Lung (tissue), 12 donors: ENCODE measurements around the gene PEX11B. TPM values are rescaled to one million over a fixed set of nuclear protein-coding genes. Genes with fewer than 3 reads are reported as not detected.
A peak's percentile ranks its signal among the peaks of the same experiment; 100 is the strongest.

ENCODE experiments used
- ATAC-seq: fragments of 200-7000 bp; cut with Tn5 transposase; one replicate; pipeline ENCODE4 v1.9.1; 2020; ENCODE audit warnings: moderate number of reproducible peaks; ENCODE audit not compliant: insufficient read depth, low FRiP score
- DNase-seq, 3 donors: peaks; one replicate each; pipeline ENCODE4 v3.0.0-alpha.2; 2013 to 2017
- H3K27ac ChIP-seq, 2 donors: one replicate each; pipeline ENCODE4 v1.5.1; 2013; ENCODE audit warnings: mild to moderate bottlenecking in 2 of 2, moderate library complexity in 2 of 2, control low read depth in 1 of 2, inconsistent platforms in 1 of 2, low read depth in 1 of 2, low read length in 1 of 2
- H3K27me3 ChIP-seq, 3 donors: one replicate each; pipeline ENCODE4 v1.5.1; 2013; ENCODE audit warnings: low read length in 2 of 3; ENCODE audit not compliant: control insufficient read depth in 3 of 3, insufficient read depth in 3 of 3
- H3K36me3 ChIP-seq, 4 donors: one replicate each; pipeline ENCODE4 v1.5.1; 2013; ENCODE audit warnings: low read length in 4 of 4, mild to moderate bottlenecking in 1 of 4, moderate library complexity in 1 of 4; ENCODE audit not compliant: control insufficient read depth in 4 of 4, insufficient read depth in 4 of 4
- H3K4me1 ChIP-seq, 5 donors: one replicate each; pipeline ENCODE4 v1.5.1; 2013; ENCODE audit warnings: low read length in 5 of 5, mild to moderate bottlenecking in 2 of 5, moderate library complexity in 1 of 5; ENCODE audit not compliant: control insufficient read depth in 5 of 5, insufficient read depth in 5 of 5
- H3K4me3 ChIP-seq: one replicate; pipeline ENCODE4 v1.5.1; 2013; ENCODE audit warnings: mild to moderate bottlenecking, control low read depth, moderate library complexity
- H3K9ac ChIP-seq, 2 donors: one replicate each; pipeline ENCODE4 v1.5.1; 2013; ENCODE audit warnings: low read length in 2 of 2, control low read depth in 1 of 2; ENCODE audit not compliant: insufficient read depth in 1 of 2
- H3K9me3 ChIP-seq, 4 donors: one replicate each; pipeline ENCODE4 v1.5.1; 2013; ENCODE audit warnings: low read length in 3 of 4, mild to moderate bottlenecking in 1 of 4, moderate library complexity in 1 of 4; ENCODE audit not compliant: control insufficient read depth in 4 of 4, insufficient read depth in 3 of 4
- WGBS, 2 donors: extraction: QIAGEN DNeasy Blood & Tissue Kit; methylation state at CpG; one replicate each; pipeline ENCODE4 v1.1.7; 2013; 5-methylcytosine and 5-hydroxymethylcytosine counted together
- polyA plus RNA-seq, 2 donors: library from polyadenylated mRNA; stranded (reverse); fragments of 200-250 nt; gene quantifications; one replicate each; pipeline ENCODE4 v1.2.1, GENCODE V29; 2013
- total RNA-seq, 2 donors: library from RNA; depleted of rRNA in 1 of 2; stranded (reverse); fragments of >200 nt in 1 of 2; gene quantifications; one replicate each; pipeline ENCODE4 v1.2.1, GENCODE V29; 2014 to 2021
- TF ChIP-seq, protein P1 (sequence below): IDR thresholded peaks from 2 replicates; pipeline ENCODE4 v1.5.1; 2012; ENCODE audit warnings: mild to moderate bottlenecking; ENCODE audit errors: control extremely low read depth, extremely low read depth
- donor health status: control.
- donor health status: control.
- donor health status: Bipolar disorder and iron deficiency.
- donor health status: healthy.
- donor health status: DM: yes; HTN: yes; CAD: no.

Gene PEX11B
- total and polyA plus RNA-seq, 4 donors, result 24.6 to 29.6 (median 26.8) TPM

- H3K4me1 ChIP-seq, result peaks cover 16 to 72% (median 23%) of the 10 kb centered on the region in 5 donors
- peaks cover 0 to 18% (median 4%) of the 10 kb centered on the region in 3 donors for H3K27me3 ChIP-seq
- H3K4me3 ChIP-seq, result no peak overlapping the region
- H3K9me3 ChIP-seq, result no peaks in the 10 kb centered on the region
- no peak for DNase-seq
- no peak for ATAC-seq
- no peak overlapping the region for H3K9ac ChIP-seq
- no peak overlapping the region for H3K27ac ChIP-seq
- H3K36me3 ChIP-seq, result peaks cover 0 to 3% (median 0%) of the 10 kb centered on the region in 4 donors
- TF ChIP-seq, protein P1, sequence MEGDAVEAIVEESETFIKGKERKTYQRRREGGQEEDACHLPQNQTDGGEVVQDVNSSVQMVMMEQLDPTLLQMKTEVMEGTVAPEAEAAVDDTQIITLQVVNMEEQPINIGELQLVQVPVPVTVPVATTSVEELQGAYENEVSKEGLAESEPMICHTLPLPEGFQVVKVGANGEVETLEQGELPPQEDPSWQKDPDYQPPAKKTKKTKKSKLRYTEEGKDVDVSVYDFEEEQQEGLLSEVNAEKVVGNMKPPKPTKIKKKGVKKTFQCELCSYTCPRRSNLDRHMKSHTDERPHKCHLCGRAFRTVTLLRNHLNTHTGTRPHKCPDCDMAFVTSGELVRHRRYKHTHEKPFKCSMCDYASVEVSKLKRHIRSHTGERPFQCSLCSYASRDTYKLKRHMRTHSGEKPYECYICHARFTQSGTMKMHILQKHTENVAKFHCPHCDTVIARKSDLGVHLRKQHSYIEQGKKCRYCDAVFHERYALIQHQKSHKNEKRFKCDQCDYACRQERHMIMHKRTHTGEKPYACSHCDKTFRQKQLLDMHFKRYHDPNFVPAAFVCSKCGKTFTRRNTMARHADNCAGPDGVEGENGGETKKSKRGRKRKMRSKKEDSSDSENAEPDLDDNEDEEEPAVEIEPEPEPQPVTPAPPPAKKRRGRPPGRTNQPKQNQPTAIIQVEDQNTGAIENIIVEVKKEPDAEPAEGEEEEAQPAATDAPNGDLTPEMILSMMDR, result no peak
Measured at GRCh38 chr1:145958734-145959133, 40.2 kb upstream of the PEX11B start.

- Histone ChIP-seq H3K36me3 (peaks cover 0 to 3% (median 0%) of the 10 kb centered on the region in 4 donors), H3K27ac (peak within 1 kb of the TSS; percentile 95 to 98), H3K27me3 (peaks cover 0 to 18% (median 4%) of the 10 kb centered on the region in 3 donors), H3K4me1 (peaks cover 12 to 61% (median 16%) of the 10 kb centered on the region in 5 donors), H3K9ac (peak within 1 kb of the TSS; percentile 17 to 96), H3K9me3 (no peaks in the 10 kb centered on the region), H3K4me3 (peak within 1 kb of the TSS; percentile 67)
- DNase-seq, result peak; percentile 97 to 99 (median 98)
- TF ChIP-seq, protein P1, result no peak
- WGBS, 2 donors, result 0 to 1% methylated on average over 60 of the region's 60 CpGs
- ATAC-seq, result peak; percentile 92
Measured at GRCh38 chr1:145957443-145958319, 39.2 kb upstream of the PEX11B start, which contains the start of gene LIX1L. TSS of gene LIX1L (minus strand) at chr1:145958017. CDS start at chr1:145957927, 90 bp downstream.

- ATAC-seq, result no peak
- peak; percentile 65 to 91 (median 89) for DNase-seq
- 13 to 16% methylated on average over 3 of the region's 3 CpGs for WGBS, 2 donors
Measured at GRCh38 chr1:145956781-145957442, 38.4 kb upstream of the PEX11B start.

More at GRCh38 chr1:145956781-145957442, 38.4 kb upstream of the PEX11B start:
- TF ChIP-seq, protein P1, result no peak
- Histone ChIP-seq H3K4me3 (peak overlapping the region; percentile 30), H3K9ac (peak overlapping the region; percentile 17 to 96), H3K9me3 (no peaks in the 10 kb centered on the region), H3K36me3 (peaks cover 0 to 6% (median 1%) of the 10 kb centered on the region in 4 donors), H3K4me1 (peaks cover 9 to 56% (median 15%) of the 10 kb centered on the region in 5 donors), H3K27ac (peak overlapping the region; percentile 44 to 98), H3K27me3 (peaks cover 0 to 15% (median 2%) of the 10 kb centered on the region in 3 donors)
